ENCODE results near the gene ATP8B3. TPM values are rescaled to one million over a fixed set of nuclear protein-coding genes. Genes with fewer than 3 reads are reported as not detected.
A peak's percentile ranks its signal among the peaks of the same experiment; 100 is the strongest.

Gene ATP8B3
- total RNA-seq, 1 donor from 2014 or later: 0.69 TPM

DNA sequence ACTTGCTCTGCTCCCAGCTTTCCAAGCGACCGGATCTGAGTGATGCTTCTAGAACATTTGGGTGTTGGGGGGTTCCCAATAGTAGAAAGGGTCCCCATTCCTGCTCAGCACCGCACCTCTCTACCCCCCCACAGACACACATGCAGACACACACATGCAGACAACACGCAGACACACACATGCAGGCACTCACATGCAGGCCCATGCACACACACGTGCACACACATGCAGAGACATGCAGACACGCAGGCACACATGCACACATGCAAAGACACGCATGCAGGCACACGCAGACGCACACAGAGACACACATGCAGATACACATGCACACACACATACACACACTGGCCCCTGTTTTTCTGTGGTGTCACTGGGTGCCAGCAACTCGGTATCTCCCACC lies 34.9 kb downstream of the ATP8B3 start:
- DNase-seq (ENCODE audit: low spot score): no peak
- Mint-ChIP-seq H3K4me1 (ENCODE audit: unreplicated experiment) (peaks cover 2% of the 10 kb centered on the region), H3K27ac (ENCODE audit: unreplicated experiment) (no peak overlapping the region), H3K9me3 (ENCODE audit: unreplicated experiment) (no peaks in the 10 kb centered on the region), H3K36me3 (ENCODE audit: low read depth, unreplicated experiment) (peaks cover 4% of the 10 kb centered on the region), H3K27me3 (ENCODE audit: unreplicated experiment) (peaks cover 24% of the 10 kb centered on the region), H3K4me3 (ENCODE audit: unreplicated experiment) (no peak overlapping the region)
- TF ChIP-seq, protein P1, sequence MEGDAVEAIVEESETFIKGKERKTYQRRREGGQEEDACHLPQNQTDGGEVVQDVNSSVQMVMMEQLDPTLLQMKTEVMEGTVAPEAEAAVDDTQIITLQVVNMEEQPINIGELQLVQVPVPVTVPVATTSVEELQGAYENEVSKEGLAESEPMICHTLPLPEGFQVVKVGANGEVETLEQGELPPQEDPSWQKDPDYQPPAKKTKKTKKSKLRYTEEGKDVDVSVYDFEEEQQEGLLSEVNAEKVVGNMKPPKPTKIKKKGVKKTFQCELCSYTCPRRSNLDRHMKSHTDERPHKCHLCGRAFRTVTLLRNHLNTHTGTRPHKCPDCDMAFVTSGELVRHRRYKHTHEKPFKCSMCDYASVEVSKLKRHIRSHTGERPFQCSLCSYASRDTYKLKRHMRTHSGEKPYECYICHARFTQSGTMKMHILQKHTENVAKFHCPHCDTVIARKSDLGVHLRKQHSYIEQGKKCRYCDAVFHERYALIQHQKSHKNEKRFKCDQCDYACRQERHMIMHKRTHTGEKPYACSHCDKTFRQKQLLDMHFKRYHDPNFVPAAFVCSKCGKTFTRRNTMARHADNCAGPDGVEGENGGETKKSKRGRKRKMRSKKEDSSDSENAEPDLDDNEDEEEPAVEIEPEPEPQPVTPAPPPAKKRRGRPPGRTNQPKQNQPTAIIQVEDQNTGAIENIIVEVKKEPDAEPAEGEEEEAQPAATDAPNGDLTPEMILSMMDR (IDR thresholded peaks at IDR 0.05; ENCODE audit: unreplicated experiment): no peak

DNA sequence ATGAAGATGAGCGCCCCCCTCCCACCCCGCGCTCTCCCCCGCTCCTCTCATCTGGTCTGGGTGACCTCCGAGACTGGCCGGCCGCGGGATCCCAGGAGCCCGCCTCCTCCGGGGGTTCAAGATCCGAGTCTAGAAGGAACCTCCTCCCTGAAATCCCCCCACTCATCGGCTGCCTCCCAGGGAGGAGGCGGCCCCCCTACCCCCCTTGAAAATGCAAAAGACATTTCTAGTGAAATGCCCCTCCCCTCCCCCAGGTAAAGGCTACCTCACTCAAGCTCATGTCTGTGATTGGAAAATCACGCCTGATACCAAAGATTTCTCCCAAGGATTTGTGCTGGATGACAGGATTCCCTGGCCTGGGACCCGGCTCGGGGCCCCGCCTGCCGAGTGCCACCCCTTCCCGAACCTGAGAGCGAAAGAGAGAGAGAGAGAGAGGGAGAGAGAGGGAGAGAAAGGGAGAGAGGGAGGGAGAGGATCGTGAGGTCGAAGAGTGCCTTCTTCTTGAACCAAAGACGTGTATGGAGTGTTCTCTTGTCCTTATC lies 35.4 kb downstream of the ATP8B3 start:
- Mint-ChIP-seq H3K4me1 (ENCODE audit: unreplicated experiment) (peaks cover 2% of the 10 kb centered on the region), H3K4me3 (ENCODE audit: unreplicated experiment) (no peak overlapping the region), H3K27me3 (ENCODE audit: unreplicated experiment) (peaks cover 24% of the 10 kb centered on the region), H3K36me3 (ENCODE audit: low read depth, unreplicated experiment) (peaks cover 4% of the 10 kb centered on the region), H3K27ac (ENCODE audit: unreplicated experiment) (no peak overlapping the region), H3K9me3 (ENCODE audit: unreplicated experiment) (no peaks in the 10 kb centered on the region)
- TF ChIP-seq, protein P1 (IDR thresholded peaks at IDR 0.05; ENCODE audit: unreplicated experiment): no peak
- DNase-seq (ENCODE audit: low spot score): no peak

DNA sequence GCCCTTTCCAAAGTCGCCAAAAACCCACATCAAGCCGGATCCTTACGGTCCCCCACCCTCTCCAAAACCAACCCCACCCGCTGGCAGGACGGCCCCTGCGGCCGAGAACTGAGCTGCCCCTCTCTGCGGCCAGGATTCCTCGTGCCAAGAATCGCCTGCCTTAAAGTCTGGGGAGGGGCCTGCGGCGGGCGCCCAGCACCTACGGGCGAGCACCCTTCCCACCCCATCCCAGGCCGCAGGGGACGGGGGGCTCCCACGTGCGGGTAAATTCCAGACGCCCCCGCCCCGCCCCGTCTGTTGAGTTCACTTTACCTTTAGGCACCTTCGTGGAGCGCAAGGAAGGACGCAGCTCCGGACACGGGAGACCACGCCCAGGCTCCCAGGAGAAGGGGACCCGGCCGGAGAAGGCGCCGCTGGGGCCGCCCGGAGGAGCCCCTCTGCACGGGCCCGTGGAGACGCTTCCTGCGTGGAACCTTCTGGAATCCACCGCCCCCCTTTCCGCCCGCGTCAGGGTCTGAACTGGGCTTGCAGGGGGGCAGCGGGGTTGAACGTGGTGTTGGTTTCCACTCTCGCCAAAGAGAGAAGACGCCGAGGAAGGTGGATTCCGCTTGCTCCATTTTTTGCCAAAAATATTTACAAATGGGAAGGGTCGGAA lies 36.0 kb downstream of the ATP8B3 start:
- H3K9me3 Mint-ChIP-seq (ENCODE audit: unreplicated experiment): no peaks in the 10 kb centered on the region
- H3K36me3 Mint-ChIP-seq (ENCODE audit: low read depth, unreplicated experiment): peaks cover 6% of the 10 kb centered on the region
- H3K27me3 Mint-ChIP-seq (ENCODE audit: unreplicated experiment): peaks cover 24% of the 10 kb centered on the region
- H3K4me3 Mint-ChIP-seq (ENCODE audit: unreplicated experiment): no peak overlapping the region
- DNase-seq (ENCODE audit: low spot score): no peak
- TF ChIP-seq, protein P1 (IDR thresholded peaks at IDR 0.05; ENCODE audit: unreplicated experiment): no peak
- H3K27ac Mint-ChIP-seq (ENCODE audit: unreplicated experiment): no peak overlapping the region
- H3K4me1 Mint-ChIP-seq (ENCODE audit: unreplicated experiment): peaks cover 2% of the 10 kb centered on the region

DNA sequence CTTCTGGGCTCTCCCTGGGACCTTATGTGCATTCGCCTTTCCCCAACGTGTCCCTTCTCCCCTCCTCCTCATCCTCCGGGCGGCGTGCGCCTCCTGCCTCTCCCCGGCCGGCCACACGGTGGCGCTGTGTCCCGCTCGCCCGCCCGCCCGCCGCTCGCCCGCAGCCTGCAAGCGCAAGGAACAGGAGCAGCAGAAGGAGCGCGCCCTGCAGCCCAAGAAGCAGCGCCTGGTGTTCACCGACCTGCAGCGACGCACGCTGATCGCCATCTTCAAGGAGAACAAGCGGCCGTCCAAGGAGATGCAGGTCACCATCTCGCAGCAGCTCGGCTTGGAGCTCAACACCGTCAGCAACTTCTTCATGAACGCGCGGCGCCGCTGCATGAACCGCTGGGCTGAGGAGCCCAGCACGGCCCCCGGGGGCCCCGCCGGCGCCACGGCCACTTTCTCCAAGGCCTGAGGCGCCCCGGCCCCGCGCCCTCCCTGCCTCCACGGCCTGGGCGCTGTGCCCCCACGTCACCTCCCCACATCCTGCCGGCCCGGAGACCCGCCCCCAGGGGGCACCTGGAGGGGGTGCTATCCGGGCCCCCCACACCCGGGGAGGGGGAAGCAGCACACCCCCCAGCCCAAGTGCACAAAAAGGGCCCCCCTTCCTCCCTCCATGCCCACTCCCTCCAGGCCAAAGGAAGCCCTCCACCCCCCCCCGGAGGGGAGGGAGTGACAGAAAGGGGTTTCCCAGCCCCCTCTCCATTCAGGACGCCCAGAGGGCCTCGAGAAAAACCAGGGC lies 36.9 kb downstream of the ATP8B3 start:
- Mint-ChIP-seq H3K27ac (ENCODE audit: unreplicated experiment) (no peak overlapping the region), H3K4me1 (ENCODE audit: unreplicated experiment) (peaks cover 2% of the 10 kb centered on the region), H3K36me3 (ENCODE audit: low read depth, unreplicated experiment) (peaks cover 12% of the 10 kb centered on the region), H3K9me3 (ENCODE audit: unreplicated experiment) (no peaks in the 10 kb centered on the region), H3K27me3 (ENCODE audit: unreplicated experiment) (peaks cover 24% of the 10 kb centered on the region), H3K4me3 (ENCODE audit: unreplicated experiment) (no peak overlapping the region)
- TF ChIP-seq, protein P1 (IDR thresholded peaks at IDR 0.05; ENCODE audit: unreplicated experiment): peak; percentile 88
- no peak for DNase-seq (ENCODE audit: low spot score)

DNA sequence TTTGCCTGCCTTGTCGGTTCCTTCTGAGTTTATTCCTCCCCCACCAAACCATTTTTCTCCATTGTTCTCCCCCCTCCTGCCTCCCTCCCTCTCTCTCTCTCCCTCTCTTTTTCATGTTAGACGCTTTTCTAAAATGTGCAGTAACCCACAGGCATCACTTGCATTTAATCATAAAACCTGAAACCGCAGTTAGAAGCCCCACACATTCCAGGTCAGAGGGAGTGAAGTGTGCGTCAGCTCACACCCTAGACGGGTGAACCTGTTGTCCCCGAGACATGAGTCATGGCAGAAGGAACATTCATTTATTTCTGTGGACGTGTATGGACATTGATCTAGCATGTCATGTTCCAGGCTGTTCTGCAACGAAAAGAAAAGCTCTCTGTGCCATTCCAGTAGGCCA lies 38.9 kb downstream of the ATP8B3 start:
- DNase-seq (ENCODE audit: low spot score): no peak
- Mint-ChIP-seq H3K4me3 (ENCODE audit: unreplicated experiment) (no peak overlapping the region), H3K4me1 (ENCODE audit: unreplicated experiment) (peaks cover 2% of the 10 kb centered on the region), H3K27me3 (ENCODE audit: unreplicated experiment) (peaks cover 22% of the 10 kb centered on the region), H3K27ac (ENCODE audit: unreplicated experiment) (no peak overlapping the region), H3K36me3 (ENCODE audit: low read depth, unreplicated experiment) (peaks cover 12% of the 10 kb centered on the region), H3K9me3 (ENCODE audit: unreplicated experiment) (no peaks in the 10 kb centered on the region)
- TF ChIP-seq, protein P1 (IDR thresholded peaks at IDR 0.05; ENCODE audit: unreplicated experiment): no peak
